ENCODE measurements around the gene RPL36.

- TF ChIP-seq CTCF (IDR thresholded peaks at IDR 0.05 in 8 of 11, conservative IDR thresholded peaks at IDR 0.05 in 3 of 11) = no peak
- peak; percentile 11 to 53 (median 25) for TF ChIP-seq POLR2AphosphoS5 (IDR thresholded peaks at IDR 0.05)
- TF ChIP-seq POLR2A (IDR thresholded peaks at IDR 0.05) = no peak
Observed at GRCh38 chr19:5711025-5711424, 20.9 kb downstream of the RPL36 start.
